Adrenal gland (tissue), 12 donors: Measurements from ENCODE around the gene COQ10A. TPM values are rescaled to one million over a fixed set of nuclear protein-coding genes. Genes with fewer than 3 reads are reported as not detected.

Source experiments
- DNase-seq, 7 donors: peaks; one replicate each; pipeline ENCODE4 v3.0.0-alpha.2; 2019 to 2020
- H3K27ac ChIP-seq, 5 donors: fragments of 200-600 bp; sonication (generic) in 4 of 5; 1 replicate in 3 of 5; 2 replicates in 2 of 5; pipeline versions ENCODE4 v1.5.1 to v1.8.0; 2016 to 2020; ENCODE audit warnings: mild to moderate bottlenecking in 1 of 5
- H3K27me3 ChIP-seq: fragments of 200-600 bp; 2 replicates; pipeline ENCODE4 v1.8.0; 2021
- H3K36me3 ChIP-seq, 2 donors: fragments of 200-600 bp; replicated peaks in 1 of 2; 1 replicate in 1 of 2; 2 replicates in 1 of 2; pipeline versions ENCODE4 v1.5.1 to v1.8.0; 2018 to 2022
- H3K4me1 ChIP-seq, 2 donors: fragments of 200-600 bp; replicated peaks in 1 of 2; 1 replicate in 1 of 2; 2 replicates in 1 of 2; pipeline versions ENCODE4 v1.5.1 to v1.8.0; 2018 to 2021
- H3K4me3 ChIP-seq, 4 donors: fragments of 200-600 bp; sonication (generic) in 3 of 4; one replicate each; pipeline ENCODE4 v1.5.1; 2016 to 2018
- H3K9me3 ChIP-seq, 3 donors: fragments of 200-600 bp; sonication (generic) in 1 of 3; replicated peaks in 1 of 3; 1 replicate in 2 of 3; 2 replicates in 1 of 3; pipeline versions ENCODE4 v1.5.1 to v1.8.0; 2016 to 2021
- CTCF ChIP-seq, 6 experiments: fragments of 450-650 bp in 4 of 6; fragments of 200-600 bp in 2 of 6; sonication (generic) in 1 of 6; IDR thresholded peaks; 1 replicate in 5 of 6; 2 replicates in 1 of 6; pipeline versions ENCODE4 v1.5.1 to v1.8.0; 2016 to 2021; ENCODE audit warnings: antibody characterized with exemption in 6 of 6, mild to moderate bottlenecking in 2 of 6, moderate library complexity in 1 of 6
- POLR2A ChIP-seq, 2 donors: fragments of 450-650 bp; IDR thresholded peaks; one replicate each; pipeline ENCODE4 v1.6.1; 2017; ENCODE audit warnings: antibody characterized with exemption in 2 of 2, mild to moderate bottlenecking in 2 of 2, moderate library complexity in 1 of 2
- WGBS, 4 donors: extraction: QIAGEN DNeasy Blood & Tissue Kit in 2 of 4; methylation state at CpG; one replicate each; pipeline versions ENCODE4 v1.1.5 to v1.1.7; 2013 to 2017; 5-methylcytosine and 5-hydroxymethylcytosine counted together
- intact Hi-C, 2 donors: fragments of 100-400 bp; cut with DNase I; formaldehyde crosslinking; loops; one replicate each; pipeline versions ENCODE4 v1.14.1 to v1.15.0; 2022 to 2023
- polyA plus RNA-seq, 3 donors: library from polyadenylated mRNA; stranded (reverse); fragments of 200-250 nt in 2 of 3; fragments of 350-450 nt in 1 of 3; fragmentation: Illumina TruSeq in 1 of 3; extraction: RNeasy Lipid Tissue Mini Kit (QIAGEN cat#74804) in 1 of 3; gene quantifications; one replicate each; pipeline ENCODE4 v1.2.3, GENCODE V29; 2013 to 2014
- total RNA-seq, 9 donors: library from RNA; depleted of rRNA in 4 of 9; stranded (reverse); fragments of >200 nt in 4 of 9; fragments of 120-200 nt in 1 of 9; fragmentation: NEBNext Ultra II Directional in 1 of 9; extraction: Animal tissue kit (Norgen Biotek cat#: 25700) in 1 of 9; gene quantifications; one replicate each; pipeline versions ENCODE4 v1.1.0 to v1.2.4, GENCODE V29; 2013 to 2023
- donor health status: healthy with polysubstance abuse.
- donor health status: Bipolar disorder and iron deficiency.
- donor health status: DM: yes; HTN: yes; CAD: no.
- donor health status: DM: no; HTN: no; CAD: no.
- donor health status: DM: no; HTN: no; CAD: no.
- donor health status: DM: yes; HTN: yes; CAD: no.

COQ10A gene
- total and polyA plus RNA-seq, 12 donors = 24.2 to 65.1 (median 35.1) TPM

GRCh38 chr12:56274299-56274698 is 7.6 kb downstream of the COQ10A start:
- Histone ChIP-seq H3K36me3 (peaks cover 0 to 92% of the 10 kb centered on the region in 2 donors), H3K4me1 (peaks cover 9% of the 10 kb centered on the region in 2 donors), H3K27ac (no peak overlapping the region), H3K9me3 (no peaks in the 10 kb centered on the region), H3K27me3 (no peaks in the 10 kb centered on the region), H3K4me3 (no peak overlapping the region)
- DNase-seq = no peak
- TF ChIP-seq CTCF (IDR thresholded peaks at IDR 0.05) (no peak), POLR2A (IDR thresholded peaks at IDR 0.05) (no peak)
- 89 to 100% (median 94%) methylated on average over 2 of the region's 2 CpGs for WGBS, 4 donors
- intact Hi-C loops = no loop called here

GRCh38 chr12:56278905-56279304 is 12.2 kb downstream of the COQ10A start:
- TF ChIP-seq POLR2A (IDR thresholded peaks at IDR 0.05) = no peak
- no peak for TF ChIP-seq CTCF (IDR thresholded peaks at IDR 0.05)
- DNase-seq = no peak
- H3K36me3 ChIP-seq = peaks cover 0 to 96% of the 10 kb centered on the region in 2 donors
- H3K27me3 ChIP-seq = no peaks in the 10 kb centered on the region
- intact Hi-C loops = no loop called here
- WGBS, 4 donors = 88 to 99% (median 93%) methylated on average over 3 of the region's 3 CpGs
- no peak overlapping the region for H3K27ac ChIP-seq
- no peaks in the 10 kb centered on the region for H3K4me1 ChIP-seq
- H3K9me3 ChIP-seq = no peaks in the 10 kb centered on the region
- no peak overlapping the region for H3K4me3 ChIP-seq

- intact Hi-C loops = no loop called here
- Histone ChIP-seq H3K9me3 (no peaks in the 10 kb centered on the region), H3K4me1 (peaks cover 0 to 2% of the 10 kb centered on the region in 2 donors), H3K4me3 (no peak overlapping the region), H3K27me3 (no peaks in the 10 kb centered on the region), H3K36me3 (peaks cover 0 to 95% of the 10 kb centered on the region in 2 donors), H3K27ac (no peak overlapping the region)
- TF ChIP-seq POLR2A (IDR thresholded peaks at IDR 0.05) = no peak
- no peak for TF ChIP-seq CTCF (IDR thresholded peaks at IDR 0.05)
- peak in 1 of 7 donors; percentile 56 for DNase-seq
These were observed 14.1 kb downstream of the COQ10A start for GRCh38 chr12:56280849-56281248.

GRCh38 chr12:56282030-56282429 is 15.3 kb downstream of the COQ10A start:
- Histone ChIP-seq H3K4me1 (peaks cover 4 to 14% of the 10 kb centered on the region in 2 donors), H3K4me3 (no peak overlapping the region), H3K27me3 (no peaks in the 10 kb centered on the region), H3K27ac (peak overlapping the region in 1 of 5 donors; percentile 8), H3K9me3 (no peaks in the 10 kb centered on the region), H3K36me3 (peaks cover 0 to 88% of the 10 kb centered on the region in 2 donors)
- intact Hi-C loops = no loop called here
- no peak for DNase-seq
- no peak for TF ChIP-seq POLR2A (IDR thresholded peaks at IDR 0.05)
- no peak for TF ChIP-seq CTCF (IDR thresholded peaks at IDR 0.05)
- 87 to 93% (median 91%) methylated on average over 6 of the region's 6 CpGs for WGBS, 4 donors
